ENCODE data around the gene CRIP1. TPM values are rescaled to one million over a fixed set of nuclear protein-coding genes. Genes with fewer than 3 reads are reported as not detected.

The CRIP1 gene, protein sequence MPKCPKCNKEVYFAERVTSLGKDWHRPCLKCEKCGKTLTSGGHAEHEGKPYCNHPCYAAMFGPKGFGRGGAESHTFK
- 2.9 and 18.4 TPM in 2 replicates for total RNA-seq

DNA sequence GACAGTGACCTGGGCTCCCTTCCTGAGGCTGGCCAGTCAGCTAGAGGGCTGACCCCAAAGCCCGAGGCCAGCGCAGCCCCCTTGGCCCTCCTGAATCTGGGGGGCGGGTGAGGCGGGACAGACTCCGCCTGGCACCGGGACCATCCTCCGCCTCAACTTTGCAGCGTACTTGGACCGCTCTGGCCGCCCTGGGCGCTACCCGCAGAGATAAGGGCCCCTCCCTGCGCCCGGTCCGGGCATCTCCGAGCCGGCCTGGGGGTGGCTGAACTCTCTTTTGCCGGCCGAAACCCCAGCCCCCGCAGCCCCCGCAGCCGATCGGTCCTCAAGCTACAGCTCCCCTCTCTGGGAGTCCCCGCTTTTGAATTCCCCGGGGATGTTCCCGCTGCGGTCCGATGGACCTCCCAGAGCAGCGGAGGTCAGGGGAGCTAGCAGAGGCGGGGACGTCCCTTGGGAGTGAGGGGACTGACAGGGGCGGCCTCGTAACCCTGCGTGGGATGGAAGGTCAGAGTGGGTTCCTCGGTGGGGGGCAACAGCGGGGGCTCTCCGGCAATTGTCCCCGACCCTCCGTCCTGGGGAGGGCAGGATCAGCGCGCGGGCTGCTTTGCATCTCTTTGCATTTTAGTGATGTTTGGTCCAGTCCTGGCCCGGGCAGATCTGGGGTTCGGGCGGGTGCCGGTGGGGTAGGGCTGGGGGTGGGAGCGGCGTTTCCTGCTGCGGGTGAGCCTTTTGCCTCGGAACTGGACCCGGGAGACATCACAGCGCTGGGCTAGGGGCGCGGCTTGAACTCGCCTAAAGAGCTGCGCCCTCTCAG, at the start of gene CRIP1:
Gene CRIP1, plus strand, starts transcription at position 724 of the 811 bp plus-strand sequence. CDS start 374 bp downstream, outside the sequence.

DNA sequence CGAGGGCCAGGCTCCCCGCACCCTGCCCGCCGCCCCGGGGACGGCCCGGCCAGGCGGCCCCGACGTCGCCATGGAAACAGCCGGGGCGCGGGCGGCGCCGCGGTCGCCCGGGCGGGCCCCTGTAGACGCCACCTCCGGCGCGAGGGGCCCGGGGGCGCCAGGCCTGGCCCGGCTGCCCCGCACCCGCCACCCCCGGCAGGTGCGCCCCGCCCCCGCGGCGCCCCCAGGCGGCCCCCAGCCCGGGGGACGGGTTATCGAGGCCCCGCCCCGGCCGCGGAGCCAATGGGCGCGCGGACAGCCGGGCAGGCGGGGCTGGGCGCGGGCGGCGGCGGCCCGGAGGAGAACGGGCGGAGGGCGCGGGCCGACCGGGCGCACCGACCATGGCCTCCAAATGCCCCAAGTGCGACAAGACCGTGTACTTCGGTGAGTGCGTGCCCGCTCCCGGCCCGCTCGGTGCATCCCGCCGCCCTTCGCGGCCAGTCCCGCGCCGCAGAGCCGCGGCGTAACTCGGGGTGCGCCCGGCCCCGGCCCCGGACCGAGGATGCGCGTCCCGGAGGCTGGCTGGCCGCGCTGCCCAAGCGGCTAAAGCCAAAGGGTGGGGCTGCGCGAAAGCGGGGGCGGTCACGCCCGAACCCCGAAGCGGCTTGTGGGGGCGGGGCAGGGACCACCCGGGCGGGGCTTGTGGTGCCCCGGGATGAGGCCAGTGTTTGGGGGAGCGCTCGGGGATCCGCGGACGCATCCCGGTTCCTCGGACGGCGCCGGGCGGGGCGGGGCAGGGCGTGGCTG, 12.0 kb upstream of the CRIP1 start, which contains the start of gene CRIP2:
Gene CRIP2, plus strand, starts transcription at position 339 of the 786 bp plus-strand sequence. Its CDS starts 42 bp downstream, at position 381.

DNA sequence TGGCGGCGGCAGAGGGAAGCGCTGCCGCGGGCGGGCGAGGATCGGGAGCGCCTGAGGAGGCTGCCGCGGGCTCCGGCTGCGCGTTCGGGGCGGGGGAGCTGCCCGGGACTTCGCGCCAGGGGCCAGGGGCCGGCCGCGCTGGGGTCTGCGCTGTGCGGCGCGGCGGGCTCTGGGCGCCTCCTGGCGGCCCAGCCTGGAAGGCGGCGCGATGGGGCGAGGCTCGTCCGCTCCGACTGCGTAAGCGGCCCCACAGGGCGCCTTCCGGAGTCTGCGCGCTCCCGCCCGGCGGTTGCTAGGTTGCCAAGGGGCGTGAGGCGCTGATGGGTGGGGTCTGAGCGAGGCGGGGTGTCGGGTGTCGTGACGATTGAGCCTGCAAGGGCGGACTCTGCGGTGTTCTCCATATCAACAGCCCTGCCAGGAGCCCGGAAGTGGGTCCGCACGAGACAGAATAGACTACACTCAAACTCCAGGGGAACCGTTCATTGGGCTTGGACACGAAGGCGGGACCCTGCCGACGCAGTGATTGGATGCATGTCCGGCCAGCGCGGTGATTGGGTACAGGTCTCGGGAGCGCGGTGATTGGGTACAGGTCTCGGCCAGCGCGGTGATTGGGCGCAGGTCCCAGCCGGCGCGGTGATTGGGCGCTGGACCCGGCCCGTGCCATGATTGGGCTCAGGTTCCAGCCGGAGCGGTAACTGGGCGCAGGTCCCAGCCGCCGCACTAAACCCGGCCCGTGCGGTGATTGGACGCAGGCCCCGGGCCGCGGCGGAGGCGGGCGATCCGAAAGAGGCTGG, 4.1 kb downstream of the CRIP1 start, which contains the start of gene TEDC1:
Gene TEDC1, plus strand, starts transcription at position 675 of the 794 bp plus-strand sequence. CDS start 130 bp downstream, outside the sequence.

DNA sequence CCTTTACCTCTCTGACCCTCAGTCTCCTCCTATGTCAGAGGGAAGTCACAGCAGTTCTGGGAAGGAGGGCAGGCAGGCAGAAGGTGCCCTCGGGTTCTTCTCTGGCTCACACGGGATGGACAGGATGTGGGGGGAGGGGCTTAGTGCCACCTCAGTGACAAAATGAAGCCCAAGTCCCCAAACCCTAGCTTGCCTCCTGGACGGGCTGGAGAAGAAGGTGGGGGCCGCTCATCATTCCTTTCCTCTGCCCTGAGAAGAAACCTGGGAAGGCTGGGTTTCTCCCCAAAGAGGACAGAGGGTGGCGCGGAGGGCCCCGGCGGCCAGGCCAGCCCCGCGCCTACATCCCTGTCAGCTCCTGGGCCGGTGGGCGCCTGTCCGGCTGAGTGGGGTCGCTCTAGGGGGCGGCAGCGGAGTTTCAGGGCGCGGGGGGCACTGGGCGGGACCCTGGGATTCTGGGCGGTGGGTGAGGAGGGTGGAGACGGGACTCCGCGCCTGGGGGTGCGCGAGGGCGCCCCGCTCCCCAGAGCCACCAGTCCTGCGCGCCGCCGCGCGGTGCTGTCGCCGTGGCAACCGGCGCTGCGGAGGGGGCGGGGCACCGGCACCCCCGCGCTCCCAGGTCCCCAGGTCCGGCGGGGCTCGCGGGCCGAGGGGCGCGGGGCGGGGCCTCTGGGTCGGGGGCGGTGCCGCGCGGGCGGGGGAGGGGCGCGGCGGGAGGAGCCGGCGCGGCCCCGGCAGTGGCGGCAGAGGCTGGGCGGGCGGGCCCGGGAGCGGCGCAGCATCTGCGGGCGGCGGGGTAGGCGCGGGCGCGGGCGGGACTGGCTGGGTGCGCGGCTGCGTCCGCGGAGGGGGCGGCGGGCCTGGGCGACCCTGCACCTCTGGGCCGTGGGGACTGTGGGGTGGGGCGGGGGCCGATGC, 39.4 kb downstream of the CRIP1 start, which contains the start of gene TMEM121:
Gene TMEM121, plus strand, starts transcription at position 723 of the 915 bp plus-strand sequence. CDS start 2,252 bp downstream, outside the sequence.

Other genes with a start within 250 kb of the CRIP1 start
- 48.7 and 53.6 TPM in 2 replicates for gene BTBD6, start 238.4 kb upstream of the CRIP1 start, total RNA-seq
- 32.7 and 40.8 TPM in 2 replicates for gene BRF1, start 185.9 kb upstream of the CRIP1 start, total RNA-seq
- gene PACS2, start 172.1 kb upstream of the CRIP1 start, total RNA-seq, result 35.2 and 61.7 TPM in 2 replicates
- gene TEX22, start 88.3 kb upstream of the CRIP1 start, total RNA-seq, result 0.18 TPM in 1 of 2 replicates, not detected in the other
- 32.2 and 49.5 TPM in 2 replicates for gene MTA1, start 67.1 kb upstream of the CRIP1 start, total RNA-seq
- gene CRIP2, start 12.1 kb upstream of the CRIP1 start, total RNA-seq, result 242 and 285 TPM in 2 replicates
- 7.6 and 7.9 TPM in 2 replicates for gene TEDC1, start 4.4 kb downstream of the CRIP1 start, total RNA-seq
- 6.2 and 9.4 TPM in 2 replicates for gene TMEM121, start 39.7 kb downstream of the CRIP1 start, total RNA-seq

Measured in cardiac atrium fibroblast (primary cell).